Endothelial cell of umbilical vein (primary cell): ENCODE results near the gene MYRIP. TPM values are rescaled to one million over a fixed set of nuclear protein-coding genes. Genes with fewer than 3 reads are reported as not detected.

ENCODE experiments used
- BruUV-seq: library from RNA; stranded (reverse); fragments of 400-500 nt; replicated peaks from 2 replicates; lab custom pipeline; 2021; lab: Mats Ljungman, UMichigan
- CTCF ChIA-PET: fragments of 300-600, 350-600 bp; sonication (Branson Sonifier 250); formaldehyde crosslinking; loops from one replicate; lab custom pipeline; 2021; ENCODE audit warnings: antibody characterized with exemption, inconsistent platforms; lab: Charles Lee
- POLR2A ChIA-PET: fragments of 300-600, 350-600 bp; sonication (Branson Sonifier 250); formaldehyde crosslinking; loops from one replicate; lab custom pipeline; 2021; ENCODE audit warnings: antibody characterized with exemption, inconsistent platforms; lab: Charles Lee
- DNase-seq: peaks from one replicate; pipeline ENCODE4 v3.0.0-alpha.2; 2011; ENCODE audit warnings: low read depth, low spot score
- FAIRE-seq: peaks from 2 replicates; lab custom pipeline; 2011; peaks lifted over from hg19 to GRCh38; lab: Jason Lieb, UNC
- H2AFZ ChIP-seq: 2 replicates; pipeline ENCODE4 v1.6.0; 2012; ENCODE audit warnings: low read depth, low read length, control low read depth, inconsistent platforms
- H3K27ac ChIP-seq: 2 replicates; pipeline ENCODE4 v1.5.1; 2011; ENCODE audit warnings: low read depth, mild to moderate bottlenecking, control low read depth, low read length, moderate library complexity; ENCODE audit not compliant: insufficient read depth
- H3K27me3 ChIP-seq, 2 experiments: 2 replicates each; pipeline versions ENCODE4 v1.6.0 to v1.6.1; 2011; ENCODE audit warnings: low read length in 2 of 2, mixed read lengths in 1 of 2; ENCODE audit not compliant: control insufficient read depth in 2 of 2, insufficient read depth in 2 of 2
- H3K36me3 ChIP-seq, 2 experiments: 2 replicates in 1 of 2; 3 replicates in 1 of 2; pipeline ENCODE4 v1.5.1; 2011; ENCODE audit warnings: low read length in 2 of 2, mild to moderate bottlenecking in 1 of 2, moderate library complexity in 1 of 2; ENCODE audit not compliant: control insufficient read depth in 2 of 2, insufficient read depth in 2 of 2; ENCODE audit errors: extremely low read depth in 1 of 2
- H3K4me1 ChIP-seq: 3 replicates; pipeline ENCODE4 v1.5.1; 2011; ENCODE audit warnings: mild to moderate bottlenecking, low read length; ENCODE audit not compliant: control insufficient read depth, insufficient read depth; ENCODE audit errors: extremely low read depth
- H3K4me2 ChIP-seq: 2 replicates; pipeline ENCODE4 v1.6.1; 2011; ENCODE audit warnings: low read length, control low read depth, mixed read lengths; ENCODE audit not compliant: insufficient read depth
- H3K4me3 ChIP-seq, 3 experiments: fragments of 200-600 bp in 1 of 3; sonication (generic), shearing (Covaris generic) in 1 of 3; replicated peaks in 1 of 3; 2 replicates each; pipeline ENCODE4 v1.5.1; 2011 to 2016; ENCODE audit warnings: control low read depth in 3 of 3, low read length in 3 of 3, mild to moderate bottlenecking in 2 of 3, inconsistent platforms in 1 of 3, low read depth in 1 of 3, moderate library complexity in 1 of 3; ENCODE audit not compliant: insufficient read depth in 1 of 3
- H3K79me2 ChIP-seq: 2 replicates; pipeline ENCODE4 v1.6.0; 2012; ENCODE audit warnings: low read length, inconsistent platforms; ENCODE audit not compliant: control insufficient read depth, insufficient read depth
- H3K9ac ChIP-seq: replicated peaks from 2 replicates; pipeline ENCODE3; 2011; ENCODE audit warnings: low read length, control low read depth; ENCODE audit not compliant: insufficient read depth; ENCODE audit errors: extremely low read depth
- H3K9me1 ChIP-seq: replicated peaks from 3 replicates; pipeline ENCODE4 v1.6.0; 2011; ENCODE audit warnings: mild to moderate bottlenecking, low read length; ENCODE audit not compliant: control insufficient read depth, insufficient read depth; ENCODE audit errors: extremely low read depth
- H3K9me3 ChIP-seq: replicated peaks from 2 replicates; pipeline ENCODE4 v1.5.1; 2012; ENCODE audit warnings: low read length, inconsistent platforms; ENCODE audit not compliant: control insufficient read depth, insufficient read depth
- H4K20me1 ChIP-seq: replicated peaks from 2 replicates; pipeline ENCODE3; 2011; ENCODE audit warnings: mild to moderate bottlenecking, low read length; ENCODE audit not compliant: control insufficient read depth, insufficient read depth; ENCODE audit errors: extremely low read depth
- EZH2 ChIP-seq: IDR thresholded peaks from 2 replicates; pipeline ENCODE4 v1.6.1; 2012; ENCODE audit warnings: borderline replicate concordance, low read depth, mild to moderate bottlenecking, moderate library complexity, low read length, inconsistent platforms; ENCODE audit not compliant: severe bottlenecking
- FOS ChIP-seq: IDR thresholded peaks from 2 replicates; pipeline ENCODE4 v1.6.1; 2011; ENCODE audit warnings: mild to moderate bottlenecking, low read length, moderate library complexity, borderline replicate concordance; ENCODE audit not compliant: insufficient read depth
- GATA2 ChIP-seq: IDR thresholded peaks from 2 replicates; pipeline ENCODE4 v1.7.0; 2011; ENCODE audit warnings: low read depth, mild to moderate bottlenecking, moderate library complexity, mixed read lengths, low read length; ENCODE audit not compliant: insufficient read length, insufficient read depth
- JUN ChIP-seq: IDR thresholded peaks from 2 replicates; pipeline ENCODE4 v1.6.1; 2011; ENCODE audit warnings: borderline replicate concordance, low read depth; ENCODE audit not compliant: insufficient read length, insufficient read depth
- MAX ChIP-seq: IDR thresholded peaks from 2 replicates; pipeline ENCODE4 v1.6.1; 2011; ENCODE audit not compliant: insufficient read depth, insufficient read length
- MYC ChIP-seq: IDR thresholded peaks from one replicate; pipeline ENCODE4 v1.6.1; 2011; ENCODE audit warnings: mild to moderate bottlenecking, low read depth, low read length
- POLR2A ChIP-seq: IDR thresholded peaks from 2 replicates; pipeline ENCODE4 v1.6.1; 2012; ENCODE audit warnings: low read depth, mild to moderate bottlenecking, control low read depth, low read length
- POLR2AphosphoS5 ChIP-seq: IDR thresholded peaks from 2 replicates; pipeline ENCODE4 v1.6.1; 2012; ENCODE audit warnings: low read depth, mild to moderate bottlenecking, control low read depth, low read length, moderate library complexity; ENCODE audit not compliant: insufficient read depth
- dilution Hi-C: fragments of 300-500 bp; cut with MboI; formaldehyde crosslinking; loops from one replicate; pipeline ENCODE4 v1.15.0; 2019; ENCODE audit warnings: low sequenced_read_pairs; ENCODE audit not compliant: extremely low pct_ligation_motif_present
- intact Hi-C: fragments of 100-400 bp; cut with micrococcal nuclease; formaldehyde crosslinking; loops from one replicate; pipeline ENCODE4 v1.10.0; 2022
- polyA plus RNA-seq, 4 experiments: library from polyadenylated mRNA; depleted of rRNA in 3 of 4; stranded (reverse) in 3 of 4; unstranded in 1 of 4; fragments of >200 nt; gene quantifications; 2 replicates each; pipeline versions ENCODE4 v1.2.1 to v1.2.3, GENCODE V29; 2011 to 2012; ENCODE audit warnings: missing spikeins in 1 of 4
- total RNA-seq: library from RNA; stranded (reverse); gene quantifications from 2 replicates; pipeline ENCODE4 v1.2.3, GENCODE V29; 2021

MYRIP gene
- total and polyA plus RNA-seq, 2 donors (not counting 3 experiments of a cell fraction or from before 2014, with no cell fraction given) = 6.7 to 11.9 TPM

- Histone ChIP-seq H3K4me2 (no peak overlapping the region), H3K9me1 (no peaks in the 10 kb centered on the region), H3K4me3 (no peak overlapping the region), H3K79me2 (no peaks in the 10 kb centered on the region), H3K9ac (no peak overlapping the region), H3K27me3 (no peaks in the 10 kb centered on the region), H3K4me1 (no peaks in the 10 kb centered on the region), H2AFZ (no peak overlapping the region), H4K20me1 (no peaks in the 10 kb centered on the region), H3K27ac (no peak overlapping the region), H3K36me3 (peaks cover 0 to 9% of the 10 kb centered on the region in 2 experiments), H3K9me3 (no peaks in the 10 kb centered on the region)
- TF ChIP-seq MYC (no peak), POLR2A (no peak), GATA2 (no peak), JUN (no peak), POLR2AphosphoS5 (no peak), MAX (no peak), EZH2 (no peak), FOS (no peak)
- BruUV-seq = no TSS peak
- ChIA-PET CTCF (interaction anchor here (0.7 kb wide), 1 partner anchor 764 kb away, joined by 3 read pairs; no protein-coding TSS in a partner anchor), POLR2A (no interaction called here)
- dilution Hi-C loops = no loop called here
- DNase-seq = no peak
- intact Hi-C loops = no loop called here
- FAIRE-seq = no peak
Observed at GRCh38 chr3:40243056-40243455, 433.6 kb downstream of the MYRIP start.
